Suppressor macrophage (primary cell): ENCODE data around the gene MOV10L1.
A peak's percentile ranks its signal among the peaks of the same experiment; 100 is the strongest.
"Not testable (repeated sequence)": the region's sequence is repeated elsewhere in the genome, so short reads cannot be mapped to it uniquely, and the experiment has no call there.

Source experiments
- DNase-seq, 4 experiments: peaks; one replicate each; pipeline ENCODE4 v3.0.0-alpha.2; 2020 to 2022

MOV10L1 gene

GRCh38 chr22:50190182-50190940 lies 100.6 kb downstream of the MOV10L1 start:
- DNase-seq, result peak; percentile 84 to 93 (median 88)

GRCh38 chr22:50190941-50191741 lies 101.3 kb downstream of the MOV10L1 start:
- peak; percentile 91 to 96 (median 92) for DNase-seq

- DNase-seq, result peak; percentile 52 to 68 (median 62)
These were observed 102.8 kb downstream of the MOV10L1 start for GRCh38 chr22:50192436-50193204.

GRCh38 chr22:50193621-50194020 lies 103.8 kb downstream of the MOV10L1 start:
- no peak for DNase-seq

- no peak for DNase-seq
These were observed 104.4 kb downstream of the MOV10L1 start for GRCh38 chr22:50194037-50194805.

GRCh38 chr22:50196256-50196655 lies 106.5 kb downstream of the MOV10L1 start:
- DNase-seq, result no peak

GRCh38 chr22:50197000-50197800 lies 107.4 kb downstream of the MOV10L1 start:
- DNase-seq, result no peak

GRCh38 chr22:50197856-50198623 lies 108.2 kb downstream of the MOV10L1 start:
- no peak for DNase-seq

GRCh38 chr22:50198624-50199017 lies 108.8 kb downstream of the MOV10L1 start:
- no peak for DNase-seq

- DNase-seq, result no peak
These were observed 109.5 kb downstream of the MOV10L1 start for GRCh38 chr22:50199251-50199721.

GRCh38 chr22:50199829-50200460 lies 110.1 kb downstream of the MOV10L1 start:
- peak in 3 of 4 experiments; percentile 28 to 59 (median 32) for DNase-seq

GRCh38 chr22:50200461-50201190 lies 110.8 kb downstream of the MOV10L1 start, which contains the start of gene SELENOO:
Gene SELENOO, plus strand, starts transcription at chr22:50201011. Its CDS starts 26 bp downstream, at chr22:50201037.
- peak; percentile 92 to 97 (median 95) for DNase-seq

GRCh38 chr22:50201191-50202129 lies 111.7 kb downstream of the MOV10L1 start:
- DNase-seq, result peak in 3 of 4 experiments; percentile 40 to 69 (median 49)

- no peak for DNase-seq
These were observed 112.4 kb downstream of the MOV10L1 start for GRCh38 chr22:50202130-50202666.

- DNase-seq, result no peak
These were observed 113.5 kb downstream of the MOV10L1 start for GRCh38 chr22:50203288-50203687.

- peak in 3 of 4 experiments; percentile 33 to 73 (median 67) for DNase-seq
These were observed 114.8 kb downstream of the MOV10L1 start for GRCh38 chr22:50204571-50204970.

GRCh38 chr22:50204998-50205397 lies 115.2 kb downstream of the MOV10L1 start:
- not testable (repeated sequence) for DNase-seq
